ENCODE measurements around the gene SLC26A8. TPM values are rescaled to one million over a fixed set of nuclear protein-coding genes. Genes with fewer than 3 reads are reported as not detected.

The SLC26A8 gene
- total RNA-seq, 4 donors from 2014 or later, result 0.07 TPM; not detected in 3

DNA sequence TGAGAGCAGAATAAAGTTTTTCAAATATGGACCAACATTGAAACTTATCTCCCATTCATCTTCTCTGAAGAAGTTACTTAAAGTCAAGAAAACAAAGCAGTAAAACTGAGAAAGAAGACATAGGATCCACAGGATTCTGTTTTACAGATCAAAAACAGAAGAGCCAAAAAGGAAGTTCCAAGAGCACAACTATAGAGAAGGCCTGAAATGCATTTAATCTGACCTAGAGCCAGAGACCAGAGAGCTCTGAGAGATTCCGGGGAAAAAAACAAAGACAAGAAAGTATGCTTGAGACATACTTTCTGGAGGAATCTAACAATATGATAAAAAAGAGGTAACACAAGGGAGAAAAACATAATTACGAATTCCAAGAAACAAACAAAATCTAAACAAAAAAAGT lies 129.7 kb downstream of the SLC26A8 start:
- Histone ChIP-seq H3K27me3 (no peaks in the 10 kb centered on the region), H3K27ac (no peak overlapping the region), H3K4me1 (no peaks in the 10 kb centered on the region), H3K9me3 (no peaks in the 10 kb centered on the region), H3K36me3 (no peaks in the 10 kb centered on the region), H3K4me3 (no peak overlapping the region)
- intact Hi-C loops (cut with DNase I; ENCODE audit: low total_unique reads), result no loop called here
- TF ChIP-seq, protein P1, sequence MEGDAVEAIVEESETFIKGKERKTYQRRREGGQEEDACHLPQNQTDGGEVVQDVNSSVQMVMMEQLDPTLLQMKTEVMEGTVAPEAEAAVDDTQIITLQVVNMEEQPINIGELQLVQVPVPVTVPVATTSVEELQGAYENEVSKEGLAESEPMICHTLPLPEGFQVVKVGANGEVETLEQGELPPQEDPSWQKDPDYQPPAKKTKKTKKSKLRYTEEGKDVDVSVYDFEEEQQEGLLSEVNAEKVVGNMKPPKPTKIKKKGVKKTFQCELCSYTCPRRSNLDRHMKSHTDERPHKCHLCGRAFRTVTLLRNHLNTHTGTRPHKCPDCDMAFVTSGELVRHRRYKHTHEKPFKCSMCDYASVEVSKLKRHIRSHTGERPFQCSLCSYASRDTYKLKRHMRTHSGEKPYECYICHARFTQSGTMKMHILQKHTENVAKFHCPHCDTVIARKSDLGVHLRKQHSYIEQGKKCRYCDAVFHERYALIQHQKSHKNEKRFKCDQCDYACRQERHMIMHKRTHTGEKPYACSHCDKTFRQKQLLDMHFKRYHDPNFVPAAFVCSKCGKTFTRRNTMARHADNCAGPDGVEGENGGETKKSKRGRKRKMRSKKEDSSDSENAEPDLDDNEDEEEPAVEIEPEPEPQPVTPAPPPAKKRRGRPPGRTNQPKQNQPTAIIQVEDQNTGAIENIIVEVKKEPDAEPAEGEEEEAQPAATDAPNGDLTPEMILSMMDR (IDR thresholded peaks at IDR 0.05), result no peak
- no peak for TF ChIP-seq POLR2A (IDR thresholded peaks at IDR 0.05)
- no peak for DNase-seq

Other genes with a start within 250 kb of the SLC26A8 start
- gene CLPSL2, start 248.0 kb downstream of the SLC26A8 start, total RNA-seq, result not detected
- not detected for gene CLPSL1, start 243.6 kb downstream of the SLC26A8 start, total RNA-seq
- gene CLPS, start 227.3 kb downstream of the SLC26A8 start, total RNA-seq, result not detected
- gene LHFPL5, start 219.3 kb downstream of the SLC26A8 start, total RNA-seq, result not detected
- gene SRPK1, start 103.5 kb downstream of the SLC26A8 start, total RNA-seq, result 10 to 100 TPM; 14.3 to 76.3 (median 29.4) TPM
- gene MAPK14, start 3.2 kb upstream of the SLC26A8 start, total RNA-seq, result 100 to 1,000 TPM in 2 of 4 donors, 10 to 100 TPM in 2; 62.0 to 117 (median 86.2) TPM
- 10 to 100 TPM in 1 of 4 donors, 1 to 10 TPM in 2, under 1 TPM in 1; 0.26 to 10.9 (median 3.0) TPM for gene MAPK13, start 105.9 kb upstream of the SLC26A8 start, total RNA-seq
- 10 to 100 TPM in 3 of 4 donors, 1 to 10 TPM in 1; 8.5 to 44.5 (median 27.3) TPM for gene BRPF3, start 172.1 kb upstream of the SLC26A8 start, total RNA-seq
- not detected for gene PNPLA1, start 245.4 kb upstream of the SLC26A8 start, total RNA-seq